Measurements from ENCODE around the gene DNAJB5. TPM values are rescaled to one million over a fixed set of nuclear protein-coding genes. Genes with fewer than 3 reads are reported as not detected.

DNAJB5 gene
- total and polyA plus RNA-seq, 4 donors, result 0.76 to 2.3 (median 1.8) TPM

DNA sequence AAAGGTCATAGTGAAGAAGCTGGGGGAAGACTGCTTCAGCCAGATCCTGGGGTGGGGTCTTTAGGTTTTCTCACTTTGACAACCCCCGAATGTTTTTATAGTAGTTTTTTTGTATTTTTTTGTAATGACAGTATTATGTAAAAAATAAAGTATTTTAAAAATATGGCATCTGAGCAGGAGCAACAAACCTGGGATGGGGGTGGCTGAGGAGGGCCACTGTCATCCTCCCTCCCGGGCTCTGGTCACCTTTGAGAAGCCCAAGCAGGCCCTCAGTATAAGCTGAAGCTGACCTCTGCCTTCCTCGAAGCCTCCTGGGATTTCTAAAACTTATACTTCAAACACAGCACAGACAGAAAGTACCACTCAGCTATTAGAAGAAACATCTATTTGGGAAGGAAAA lies 8.7 kb downstream of the DNAJB5 start:
- TF ChIP-seq, protein P1, sequence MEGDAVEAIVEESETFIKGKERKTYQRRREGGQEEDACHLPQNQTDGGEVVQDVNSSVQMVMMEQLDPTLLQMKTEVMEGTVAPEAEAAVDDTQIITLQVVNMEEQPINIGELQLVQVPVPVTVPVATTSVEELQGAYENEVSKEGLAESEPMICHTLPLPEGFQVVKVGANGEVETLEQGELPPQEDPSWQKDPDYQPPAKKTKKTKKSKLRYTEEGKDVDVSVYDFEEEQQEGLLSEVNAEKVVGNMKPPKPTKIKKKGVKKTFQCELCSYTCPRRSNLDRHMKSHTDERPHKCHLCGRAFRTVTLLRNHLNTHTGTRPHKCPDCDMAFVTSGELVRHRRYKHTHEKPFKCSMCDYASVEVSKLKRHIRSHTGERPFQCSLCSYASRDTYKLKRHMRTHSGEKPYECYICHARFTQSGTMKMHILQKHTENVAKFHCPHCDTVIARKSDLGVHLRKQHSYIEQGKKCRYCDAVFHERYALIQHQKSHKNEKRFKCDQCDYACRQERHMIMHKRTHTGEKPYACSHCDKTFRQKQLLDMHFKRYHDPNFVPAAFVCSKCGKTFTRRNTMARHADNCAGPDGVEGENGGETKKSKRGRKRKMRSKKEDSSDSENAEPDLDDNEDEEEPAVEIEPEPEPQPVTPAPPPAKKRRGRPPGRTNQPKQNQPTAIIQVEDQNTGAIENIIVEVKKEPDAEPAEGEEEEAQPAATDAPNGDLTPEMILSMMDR (IDR thresholded peaks at IDR 0.05; ENCODE audit: low read depth, low read length, missing input control), result no peak
- TF ChIP-seq NR2F2 (IDR thresholded peaks at IDR 0.05), result no peak
- TF ChIP-seq HNF4A (conservative IDR thresholded peaks at IDR 0.05), result no peak
- TF ChIP-seq RXRA (IDR thresholded peaks at IDR 0.05), result no peak
- TF ChIP-seq SP1 (IDR thresholded peaks at IDR 0.05), result no peak
- no peak for TF ChIP-seq HNF4G (IDR thresholded peaks at IDR 0.05)
- TF ChIP-seq FOXA2 (IDR thresholded peaks at IDR 0.05), result no peak
- TF ChIP-seq GABPA (IDR thresholded peaks at IDR 0.05 in 1 of 2, conservative IDR thresholded peaks at IDR 0.05 in 1 of 2), result no peak
- TF ChIP-seq MAX (IDR thresholded peaks at IDR 0.05), result no peak
- TF ChIP-seq YY1 (IDR thresholded peaks at IDR 0.05), result no peak
- Histone ChIP-seq H3K4me1 (ENCODE audit: control insufficient read depth in 4 of 4, insufficient read depth in 4 of 4, low read length in 3 of 4) (peaks cover 9 to 24% (median 17%) of the 10 kb centered on the region in 4 donors), H3K36me3 (ENCODE audit: control insufficient read depth in 4 of 4, insufficient read depth in 3 of 4, low read depth in 1 of 4, low read length in 3 of 4) (peaks cover 0 to 2% (median 0%) of the 10 kb centered on the region in 4 donors), H3K27ac (ENCODE audit: low read depth in 1 of 2, low read length in 2 of 2) (no peak overlapping the region), H3K27me3 (ENCODE audit: control insufficient read depth in 4 of 4, insufficient read depth in 4 of 4, low read length in 3 of 4) (no peaks in the 10 kb centered on the region), H3K4me3 (ENCODE audit: low read depth in 1 of 3, low read length in 3 of 3) (no peak overlapping the region), H3K9ac (ENCODE audit: low read depth in 1 of 2, low read length in 2 of 2) (no peak overlapping the region), H3K9me3 (ENCODE audit: control insufficient read depth in 4 of 4, low read length in 3 of 4) (no peaks in the 10 kb centered on the region)
- 92% methylated on average over 3 of the region's 3 CpGs for WGBS
- DNase-seq (ENCODE audit: low spot score), result no peak

DNA sequence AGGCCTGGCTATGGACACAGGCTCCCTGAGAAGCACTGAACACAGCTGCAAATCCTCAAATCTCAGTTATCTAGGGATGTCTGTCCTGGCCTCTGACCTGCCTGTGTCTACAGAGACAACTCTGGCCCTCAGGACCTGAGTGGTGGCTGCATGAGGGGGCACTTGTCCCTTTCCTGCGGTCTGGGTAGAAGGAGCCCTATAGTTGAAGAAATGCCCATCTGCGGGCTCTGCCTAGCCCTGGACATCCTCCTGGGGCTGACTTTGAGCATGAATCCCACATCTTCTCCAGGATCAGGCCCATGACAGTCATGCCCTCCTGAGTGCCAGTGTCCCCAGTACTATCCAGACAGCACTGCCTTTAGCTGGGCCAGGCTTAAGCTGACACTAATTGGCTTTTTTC lies 10.0 kb downstream of the DNAJB5 start:
- Histone ChIP-seq H3K27ac (ENCODE audit: low read depth in 1 of 2, low read length in 2 of 2) (no peak overlapping the region), H3K4me1 (ENCODE audit: control insufficient read depth in 4 of 4, insufficient read depth in 4 of 4, low read length in 3 of 4) (peaks cover 9 to 22% (median 13%) of the 10 kb centered on the region in 4 donors), H3K9me3 (ENCODE audit: control insufficient read depth in 4 of 4, low read length in 3 of 4) (no peaks in the 10 kb centered on the region), H3K4me3 (ENCODE audit: low read depth in 1 of 3, low read length in 3 of 3) (no peak overlapping the region), H3K36me3 (ENCODE audit: control insufficient read depth in 4 of 4, insufficient read depth in 3 of 4, low read depth in 1 of 4, low read length in 3 of 4) (peaks cover 0 to 2% (median 0%) of the 10 kb centered on the region in 4 donors), H3K27me3 (ENCODE audit: control insufficient read depth in 4 of 4, insufficient read depth in 4 of 4, low read length in 3 of 4) (no peaks in the 10 kb centered on the region), H3K9ac (ENCODE audit: low read depth in 1 of 2, low read length in 2 of 2) (no peak overlapping the region)
- TF ChIP-seq REST (IDR thresholded peaks at IDR 0.05) (no peak), TAF1 (conservative IDR thresholded peaks at IDR 0.05) (no peak), RXRA (IDR thresholded peaks at IDR 0.05) (no peak), SP1 (IDR thresholded peaks at IDR 0.05) (no peak), FOXA1 (IDR thresholded peaks at IDR 0.05) (no peak), HNF4G (IDR thresholded peaks at IDR 0.05) (no peak)
- TF ChIP-seq, protein P2, sequence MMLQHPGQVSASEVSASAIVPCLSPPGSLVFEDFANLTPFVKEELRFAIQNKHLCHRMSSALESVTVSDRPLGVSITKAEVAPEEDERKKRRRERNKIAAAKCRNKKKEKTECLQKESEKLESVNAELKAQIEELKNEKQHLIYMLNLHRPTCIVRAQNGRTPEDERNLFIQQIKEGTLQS (IDR thresholded peaks at IDR 0.05), result no peak
- TF ChIP-seq, protein P1 (IDR thresholded peaks at IDR 0.05; ENCODE audit: low read depth, low read length, missing input control), result no peak
- DNase-seq (ENCODE audit: low spot score), result no peak
- WGBS, result 97% methylated on average over 2 of the region's 2 CpGs
